Uterus (tissue), 2 donors: Measurements from ENCODE around the gene EGFLAM.

Experiments
- POLR2A ChIP-seq, 2 donors: fragments of 450-650 bp; IDR thresholded peaks; one replicate each; pipeline ENCODE4 v1.6.1; 2016; ENCODE audit warnings: antibody characterized with exemption in 2 of 2, mild to moderate bottlenecking in 1 of 2, moderate library complexity in 1 of 2
- TF ChIP-seq, protein P1 (sequence below), 4 experiments: fragments of 200-600 bp in 2 of 4; fragments of 450-650 bp in 2 of 4; sonication (generic) in 2 of 4; IDR thresholded peaks; one replicate each; pipeline ENCODE4 v1.5.1; 2016 to 2019; ENCODE audit warnings: antibody characterized with exemption in 4 of 4, mild to moderate bottlenecking in 2 of 4, moderate library complexity in 1 of 4

GRCh38 chr5:38431242-38431853, 173.0 kb downstream of the EGFLAM start:
- TF ChIP-seq POLR2A (IDR thresholded peaks at IDR 0.05), result no peak
- TF ChIP-seq, protein P1, sequence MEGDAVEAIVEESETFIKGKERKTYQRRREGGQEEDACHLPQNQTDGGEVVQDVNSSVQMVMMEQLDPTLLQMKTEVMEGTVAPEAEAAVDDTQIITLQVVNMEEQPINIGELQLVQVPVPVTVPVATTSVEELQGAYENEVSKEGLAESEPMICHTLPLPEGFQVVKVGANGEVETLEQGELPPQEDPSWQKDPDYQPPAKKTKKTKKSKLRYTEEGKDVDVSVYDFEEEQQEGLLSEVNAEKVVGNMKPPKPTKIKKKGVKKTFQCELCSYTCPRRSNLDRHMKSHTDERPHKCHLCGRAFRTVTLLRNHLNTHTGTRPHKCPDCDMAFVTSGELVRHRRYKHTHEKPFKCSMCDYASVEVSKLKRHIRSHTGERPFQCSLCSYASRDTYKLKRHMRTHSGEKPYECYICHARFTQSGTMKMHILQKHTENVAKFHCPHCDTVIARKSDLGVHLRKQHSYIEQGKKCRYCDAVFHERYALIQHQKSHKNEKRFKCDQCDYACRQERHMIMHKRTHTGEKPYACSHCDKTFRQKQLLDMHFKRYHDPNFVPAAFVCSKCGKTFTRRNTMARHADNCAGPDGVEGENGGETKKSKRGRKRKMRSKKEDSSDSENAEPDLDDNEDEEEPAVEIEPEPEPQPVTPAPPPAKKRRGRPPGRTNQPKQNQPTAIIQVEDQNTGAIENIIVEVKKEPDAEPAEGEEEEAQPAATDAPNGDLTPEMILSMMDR (IDR thresholded peaks at IDR 0.05), result no peak
